GM18951 (cell line): ENCODE data around the gene TMEM198.

ENCODE experiments used
- POLR2A ChIP-seq: IDR thresholded peaks from 4 replicates; pipeline ENCODE4 v1.6.1; 2011; ENCODE audit warnings: mild to moderate bottlenecking; ENCODE audit not compliant: insufficient read length, insufficient read depth; ENCODE audit errors: extremely low read depth
- in situ Hi-C: fragments of 300-500 bp; cut with MboI; formaldehyde crosslinking; loops from one replicate; pipeline ENCODE4 v1.12.0; 2022; ENCODE audit warnings: low sequenced_read_pairs, mixed read lengths, inconsistent platforms; ENCODE audit not compliant: unreplicated experiment

TMEM198 gene

DNA sequence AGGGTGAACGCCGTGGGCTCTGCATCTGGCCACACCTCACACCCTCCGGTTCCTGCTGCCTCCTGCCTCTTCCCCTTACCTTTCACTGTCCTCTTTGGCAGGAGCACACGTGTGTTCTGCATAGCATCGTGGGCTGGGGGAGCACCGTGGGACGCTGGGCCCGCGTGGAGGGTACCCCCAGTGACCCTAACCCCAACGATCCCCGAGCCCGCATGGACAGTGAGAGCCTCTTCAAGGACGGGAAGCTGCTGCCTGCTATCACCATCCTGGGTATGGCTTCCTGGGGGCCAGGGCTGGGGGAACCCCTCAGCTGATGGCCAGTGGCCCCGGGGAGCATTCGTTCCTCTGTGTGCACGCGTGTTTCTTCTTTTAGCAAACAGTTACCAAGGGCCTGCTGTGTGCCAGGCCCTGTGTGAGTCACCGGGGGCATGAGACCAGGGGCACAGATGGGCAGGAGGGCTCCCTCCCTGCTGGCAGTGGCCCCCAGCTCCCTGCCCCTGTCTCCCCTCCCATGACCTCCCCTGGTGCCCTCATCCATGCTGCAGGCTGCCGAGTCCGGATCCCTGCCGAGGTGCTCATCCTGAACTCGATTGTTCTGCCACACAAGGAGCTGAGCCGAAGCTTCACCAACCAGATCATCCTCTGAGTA is 37.6 kb upstream of the TMEM198 start:
- no peak for TF ChIP-seq POLR2A
- in situ Hi-C loops, result no loop called here

DNA sequence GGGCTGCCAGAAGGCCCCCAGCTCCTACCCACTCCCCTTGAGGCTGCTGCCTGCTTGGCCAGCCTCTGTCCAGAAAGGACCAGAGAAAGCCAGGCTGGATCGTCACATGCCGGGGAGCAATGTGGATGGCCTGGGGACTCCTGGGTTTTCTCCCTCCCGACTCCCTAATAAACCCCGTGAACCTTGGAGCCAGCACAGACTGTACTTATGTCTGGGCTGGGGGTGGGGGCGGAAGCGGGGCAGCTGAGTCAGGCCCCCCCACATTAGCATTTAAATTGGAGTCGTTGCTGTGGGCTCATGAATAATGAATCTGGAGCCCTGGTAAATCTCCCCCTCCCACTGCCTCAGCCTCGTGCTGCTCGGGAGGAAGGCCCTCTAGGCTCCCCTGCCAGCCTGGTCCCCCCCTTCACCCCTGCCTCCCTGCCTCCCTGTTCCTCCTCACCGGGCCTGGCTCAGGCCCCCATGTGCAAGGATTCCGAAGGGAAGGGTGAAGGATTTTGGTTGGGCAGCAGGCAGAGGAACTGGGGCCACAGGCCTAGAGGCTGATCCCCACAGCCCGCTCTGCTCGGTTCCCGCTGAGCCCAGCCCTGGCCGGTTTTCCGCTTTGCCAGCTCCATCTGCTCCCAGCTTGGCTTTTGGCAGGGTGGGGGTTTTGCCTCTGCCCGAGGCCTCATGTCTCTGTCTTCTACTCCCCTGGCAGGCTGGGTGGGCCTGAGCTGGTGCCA is 36.9 kb upstream of the TMEM198 start:
- in situ Hi-C loops, result no loop called here

DNA sequence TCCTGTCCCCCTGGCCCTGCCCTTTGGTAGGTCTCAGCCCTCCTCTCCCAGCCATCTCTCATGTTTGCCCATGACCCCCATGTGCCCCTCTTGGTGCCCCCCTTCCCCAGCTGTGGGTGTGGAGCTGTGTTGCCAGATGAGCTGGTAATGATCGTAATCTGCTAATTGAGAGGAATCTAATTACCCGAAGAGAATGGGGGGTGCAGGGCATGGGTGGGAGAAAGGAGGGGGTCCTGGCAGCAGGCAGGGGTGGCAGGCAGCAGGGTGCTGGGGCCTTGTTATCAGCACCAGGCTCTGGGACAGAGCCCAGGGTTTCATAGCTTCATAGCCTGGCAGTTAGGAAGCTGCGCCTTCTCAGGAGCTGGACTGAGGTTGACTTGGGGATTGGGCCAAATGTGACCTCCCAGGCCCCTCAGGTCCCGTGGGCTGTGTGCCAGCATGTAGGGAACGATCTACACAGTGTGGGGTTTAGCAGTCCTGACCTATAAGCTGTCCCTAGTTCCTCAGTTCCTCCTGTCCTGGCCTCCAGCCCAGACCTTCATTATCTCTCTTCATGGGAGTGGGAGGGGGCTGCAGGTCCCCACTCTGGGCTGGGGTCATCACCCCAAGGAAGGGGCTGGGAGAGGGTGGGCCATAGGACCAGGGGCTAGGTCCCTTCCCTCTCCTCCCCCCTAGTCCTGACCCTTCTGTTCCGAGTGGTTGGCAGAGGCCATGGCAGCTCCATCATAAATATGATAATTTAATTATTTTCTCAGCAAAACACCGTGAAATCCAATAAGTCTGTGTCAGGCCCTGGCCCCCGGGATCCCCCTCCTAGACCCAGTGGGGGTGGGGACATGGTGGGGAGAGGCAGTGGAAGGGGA is 36.0 kb upstream of the TMEM198 start:
- in situ Hi-C loops, result no loop called here
- TF ChIP-seq POLR2A, result no peak

More for the DNA sequence above, 36.9 kb upstream of the TMEM198 start:
- TF ChIP-seq POLR2A, result no peak

DNA sequence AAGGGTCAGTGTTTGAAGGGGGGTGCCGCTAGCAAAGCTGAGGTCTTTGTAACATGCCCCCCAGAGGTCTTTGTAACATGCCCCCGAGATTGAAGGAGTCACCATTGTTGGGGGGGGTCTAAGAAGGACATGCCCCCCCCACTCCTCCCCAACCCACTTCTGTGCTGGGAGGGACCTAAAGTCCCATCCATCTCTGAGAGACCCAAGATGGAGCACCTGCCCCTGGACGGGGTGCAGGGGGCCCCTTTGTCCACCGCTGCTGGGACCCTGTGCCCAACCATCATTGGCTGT is 35.4 kb upstream of the TMEM198 start:
- in situ Hi-C loops, result no loop called here
- no peak for TF ChIP-seq POLR2A

- TF ChIP-seq POLR2A, result no peak
- in situ Hi-C loops, result no loop called here
These were observed 34.7 kb upstream of the TMEM198 start for GRCh38 chr2:219508971-219509779.

GRCh38 chr2:219509780-219510511 is 33.9 kb upstream of the TMEM198 start:
- no peak for TF ChIP-seq POLR2A
- in situ Hi-C loops, result no loop called here

GRCh38 chr2:219510512-219511135 is 33.2 kb upstream of the TMEM198 start:
- TF ChIP-seq POLR2A, result no peak
- in situ Hi-C loops, result no loop called here

DNA sequence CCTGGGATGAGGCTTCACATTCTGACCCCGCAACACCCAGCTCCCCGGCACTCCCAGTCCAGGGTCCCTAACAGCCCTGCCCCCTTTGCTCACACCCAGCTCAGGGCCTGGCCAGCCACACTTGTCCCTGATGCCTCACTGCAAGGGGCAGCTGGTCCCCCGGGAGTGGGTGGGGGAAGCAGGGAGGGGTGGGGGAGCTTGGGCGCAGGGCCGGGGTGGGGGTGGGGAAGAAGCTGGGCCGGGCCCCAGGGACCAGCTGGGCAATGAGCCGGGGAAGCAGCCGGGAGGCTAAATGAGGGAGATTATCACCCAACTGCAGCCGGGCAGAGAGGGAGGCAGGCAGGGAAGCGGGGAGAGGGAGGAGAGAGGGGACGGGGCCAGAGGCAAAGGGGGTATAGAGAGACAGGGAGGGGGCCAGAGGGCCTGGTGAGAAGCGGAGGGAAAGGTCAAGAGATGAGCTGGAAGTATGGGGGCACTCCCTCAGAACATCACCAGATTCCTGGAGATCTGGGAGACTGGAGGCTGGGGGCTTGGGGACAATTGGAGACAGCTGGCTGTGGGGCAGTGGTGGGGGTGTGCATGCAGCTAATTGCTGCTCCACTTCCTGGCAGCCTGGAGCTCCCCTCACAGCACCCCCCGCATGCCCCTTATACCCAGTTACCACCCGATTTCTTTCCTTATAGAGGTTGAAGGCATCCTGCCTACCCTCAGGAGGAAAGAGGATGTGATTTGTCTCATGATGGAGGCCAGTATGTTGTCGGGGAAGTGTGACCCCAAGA is 32.1 kb upstream of the TMEM198 start:
- TF ChIP-seq POLR2A, result no peak
- in situ Hi-C loops, result no loop called here

- TF ChIP-seq POLR2A, result no peak
- in situ Hi-C loops, result no loop called here
These were observed 31.2 kb upstream of the TMEM198 start for GRCh38 chr2:219512524-219513216.

DNA sequence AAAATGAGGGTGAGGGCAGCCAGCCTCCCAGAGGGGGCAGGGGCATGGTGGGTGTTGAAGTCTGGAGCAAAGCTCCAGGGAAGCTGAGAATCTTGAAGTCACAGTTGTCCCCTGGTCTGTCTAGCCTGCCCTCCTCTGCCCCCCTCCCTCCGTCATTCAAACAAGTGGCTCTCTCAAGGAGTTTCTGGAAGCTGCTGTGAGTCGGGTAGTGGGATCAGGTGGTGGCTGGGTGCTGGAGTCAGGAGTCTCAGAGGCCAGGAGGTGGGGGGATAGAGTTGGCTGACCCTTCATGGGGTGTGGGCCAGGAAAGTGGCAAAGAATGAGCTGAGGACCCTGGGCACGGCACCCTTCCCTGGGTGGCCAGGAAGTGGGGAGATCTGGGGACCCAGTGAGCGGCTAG is 30.0 kb upstream of the TMEM198 start:
- in situ Hi-C loops, result no loop called here
- no peak for TF ChIP-seq POLR2A
